HCT116 (cell line): ENCODE data around the gene PIGW. TPM values are rescaled to one million over a fixed set of nuclear protein-coding genes. Genes with fewer than 3 reads are reported as not detected.

Source experiments
- ATAC-seq: fragments of 200-7000 bp; cut with Tn5 transposase; 2 replicates; pipeline ENCODE4 v1.9.1; 2020; ENCODE audit warnings: mild to moderate bottlenecking, moderate library complexity
- BruUV-seq: library from RNA; stranded (reverse); fragments of 400-500 nt; replicated peaks from 2 replicates; lab custom pipeline; 2021; lab: Mats Ljungman, UMichigan
- CTCF ChIA-PET: fragments of 300-600 bp; sonication (Branson Sonifier 250); formaldehyde crosslinking; loops from one replicate; lab custom pipeline; 2021; ENCODE audit warnings: antibody characterized with exemption; lab: Charles Lee
- POLR2A ChIA-PET: fragments of 300-600, 350-600 bp; sonication (Branson Sonifier 250); formaldehyde crosslinking; loops from one replicate; lab custom pipeline; 2021; ENCODE audit warnings: antibody characterized with exemption; lab: Charles Lee
- RAD21 ChIA-PET, 2 experiments: fragments of 300-600 bp; sonication (Branson Sonifier 250); formaldehyde crosslinking; loops; one replicate each; lab custom pipeline; 2023; ENCODE audit warnings: low total read pairs in 2 of 2; ENCODE audit not compliant: uncharacterized antibody in 2 of 2, unreplicated experiment in 2 of 2, low non-redundant PET in 1 of 2; lab: Charles Lee
- DNase-seq: peaks from one replicate; pipeline ENCODE4 v3.0.0-alpha.2; 2010; ENCODE audit warnings: low read depth, low spot score
- H2AFZ ChIP-seq: fragments of 200-600 bp; shearing (Covaris generic), sonication (generic); 2 replicates; pipeline ENCODE4 v1.6.1; 2017; ENCODE audit warnings: low read depth, mixed run types, mixed read lengths, antibody characterized with exemption, low read length; ENCODE audit not compliant: poor library complexity, severe bottlenecking
- H3K27ac ChIP-seq: 2 replicates; pipeline ENCODE4 v1.5.1; 2012; ENCODE audit warnings: low read depth, low read length
- H3K27me3 ChIP-seq: fragments of 200-600 bp; sonication (generic); 2 replicates; pipeline ENCODE4 v1.6.1; 2016; ENCODE audit warnings: mixed run types, low read length, mixed read lengths; ENCODE audit not compliant: insufficient read depth
- H3K36me3 ChIP-seq, 2 experiments: fragments of 200-500 bp in 1 of 2; fragments of 200-600 bp in 1 of 2; sonication (Bioruptor generic) in 1 of 2; sonication (generic) in 1 of 2; 2 replicates each; pipeline versions ENCODE4 v1.5.1 to v1.6.1; 2014 to 2016; ENCODE audit warnings: low read length in 2 of 2, inconsistent platforms in 1 of 2, mixed read lengths in 1 of 2, mixed run types in 1 of 2; ENCODE audit not compliant: insufficient read depth in 2 of 2, control insufficient read depth in 1 of 2
- H3K4me1 ChIP-seq, 2 experiments: fragments of 200-600 bp in 1 of 2; sonication (generic) in 1 of 2; 2 replicates each; pipeline versions ENCODE4 v1.5.1 to v1.6.1; 2012 to 2017; ENCODE audit warnings: low read length in 2 of 2, inconsistent platforms in 1 of 2, mild to moderate bottlenecking in 1 of 2, mixed read lengths in 1 of 2, mixed run types in 1 of 2, moderate library complexity in 1 of 2; ENCODE audit not compliant: insufficient read depth in 2 of 2, control insufficient read depth in 1 of 2
- H3K4me2 ChIP-seq: fragments of 200-600 bp; sonication (generic); 2 replicates; pipeline ENCODE4 v1.6.1; 2017; ENCODE audit warnings: mixed run types, low read length, mixed read lengths
- H3K4me3 ChIP-seq, 2 experiments: fragments of 200-600 bp in 1 of 2; sonication (generic) in 1 of 2; replicated peaks in 1 of 2; 2 replicates each; pipeline ENCODE4 v1.5.1; 2011 to 2016; ENCODE audit warnings: low read length in 2 of 2, control low read depth in 1 of 2, low read depth in 1 of 2, mild to moderate bottlenecking in 1 of 2, mixed read lengths in 1 of 2, mixed run types in 1 of 2
- H3K79me2 ChIP-seq: fragments of 200-600 bp; sonication (generic); 2 replicates; pipeline ENCODE4 v1.6.1; 2017; ENCODE audit warnings: mild to moderate bottlenecking, mixed run types, low read length, moderate library complexity, mixed read lengths; ENCODE audit not compliant: insufficient read depth
- H3K9ac ChIP-seq: fragments of 200-600 bp; sonication (generic); 2 replicates; pipeline ENCODE4 v1.6.1; 2016; ENCODE audit warnings: low read length, mixed read lengths
- H3K9me2 ChIP-seq: fragments of 200-600 bp; sonication (generic), shearing (Covaris generic); 2 replicates; pipeline ENCODE4 v1.6.1; 2017; ENCODE audit warnings: mixed run types, mild to moderate bottlenecking, moderate library complexity; ENCODE audit not compliant: insufficient read depth
- H3K9me3 ChIP-seq, 2 experiments: fragments of 200-500 bp in 1 of 2; fragments of 200-600 bp in 1 of 2; sonication (Bioruptor generic) in 1 of 2; sonication (generic) in 1 of 2; 2 replicates each; pipeline ENCODE4 v1.6.1; 2014 to 2017; ENCODE audit warnings: low read length in 2 of 2, mixed read lengths in 2 of 2, inconsistent platforms in 1 of 2, low read depth in 1 of 2, mild to moderate bottlenecking in 1 of 2, mixed run types in 1 of 2, moderate library complexity in 1 of 2; ENCODE audit not compliant: control insufficient read depth in 1 of 2, insufficient read depth in 1 of 2
- H4K20me1 ChIP-seq: fragments of 200-600 bp; sonication (generic), shearing (Covaris generic); 2 replicates; pipeline ENCODE4 v1.6.1; 2017; ENCODE audit warnings: mixed run types, mild to moderate bottlenecking, moderate library complexity; ENCODE audit not compliant: insufficient read depth
- ATF3 ChIP-seq: IDR thresholded peaks from 2 replicates; pipeline ENCODE4 v1.6.1; 2012
- CBX3 ChIP-seq: IDR thresholded peaks from 2 replicates; pipeline ENCODE4 v1.6.1; 2012; ENCODE audit warnings: low read depth
- CEBPB ChIP-seq: IDR thresholded peaks from 2 replicates; pipeline ENCODE4 v1.6.1; 2012; ENCODE audit warnings: low read depth
- CTCF ChIP-seq, 3 experiments: fragments of 200-600 bp in 1 of 3; sonication (generic) in 1 of 3; IDR thresholded peaks in 2 of 3; conservative IDR thresholded peaks in 1 of 3; 2 replicates each; pipeline ENCODE4 v1.5.1; 2012 to 2017; ENCODE audit warnings: low read depth in 2 of 3, low read length in 2 of 3, antibody characterized with exemption in 1 of 3, borderline replicate concordance in 1 of 3, control low read depth in 1 of 3, mild to moderate bottlenecking in 1 of 3, mixed read lengths in 1 of 3, mixed run types in 1 of 3, moderate library complexity in 1 of 3; ENCODE audit not compliant: insufficient read depth in 1 of 3
- EGR1 ChIP-seq: IDR thresholded peaks from 2 replicates; pipeline ENCODE4 v1.6.1; 2012; ENCODE audit warnings: low read depth
- EZH2 ChIP-seq: fragments of 200-600 bp; sonication (generic); IDR thresholded peaks from 2 replicates; pipeline ENCODE4 v1.6.1; 2017; ENCODE audit warnings: antibody characterized with exemption, mixed run types
- EZH2phosphoT487 ChIP-seq: fragments of 200-600 bp; IDR thresholded peaks from 2 replicates; pipeline ENCODE4 v1.6.1; 2018; ENCODE audit warnings: antibody characterized with exemption, borderline replicate concordance
- FOSL1 ChIP-seq: IDR thresholded peaks from 2 replicates; pipeline ENCODE4 v1.6.1; 2012; ENCODE audit warnings: low read depth
- JUND ChIP-seq: IDR thresholded peaks from 2 replicates; pipeline ENCODE4 v1.6.1; 2012
- POLR2AphosphoS5 ChIP-seq: IDR thresholded peaks from 2 replicates; pipeline ENCODE4 v1.6.1; 2011; ENCODE audit warnings: mild to moderate bottlenecking, low read depth, low read length, moderate library complexity
- RAD21 ChIP-seq: IDR thresholded peaks from 2 replicates; pipeline ENCODE4 v1.6.1; 2012; ENCODE audit warnings: low read depth, mild to moderate bottlenecking
- SIN3A ChIP-seq: IDR thresholded peaks from 2 replicates; pipeline ENCODE4 v1.6.1; 2012; ENCODE audit warnings: low read depth
- SRF ChIP-seq: IDR thresholded peaks from 2 replicates; pipeline ENCODE4 v1.6.1; 2012; ENCODE audit warnings: low read depth
- TCF7L2 ChIP-seq: IDR thresholded peaks from 2 replicates; pipeline ENCODE4 v1.7.0; 2011; ENCODE audit warnings: borderline replicate concordance, inconsistent platforms; ENCODE audit not compliant: insufficient read depth, insufficient read length; ENCODE audit errors: extremely low read depth
- YY1 ChIP-seq: IDR thresholded peaks from 2 replicates; pipeline ENCODE4 v1.6.1; 2011; ENCODE audit warnings: low read length, low read depth, moderate library complexity, mild to moderate bottlenecking; ENCODE audit not compliant: insufficient replicate concordance; ENCODE audit errors: extremely low read depth
- ZFX ChIP-seq: fragments of 450-650 bp; IDR thresholded peaks from 2 replicates; pipeline ENCODE4 v1.6.1; 2017
- ZNF274 ChIP-seq: fragments of 200-500 bp; sonication (Bioruptor generic); IDR thresholded peaks from 2 replicates; pipeline ENCODE4 v1.6.1; 2014; ENCODE audit warnings: mild to moderate bottlenecking, low read depth, low read length, inconsistent platforms
- intact Hi-C: fragments of 100-400 bp; cut with micrococcal nuclease; formaldehyde crosslinking; loops from 2 replicates; pipeline ENCODE4 v1.10.0; 2022
- total RNA-seq: library from RNA; stranded (reverse); gene quantifications from one replicate; pipeline ENCODE4 v1.2.1, GENCODE V29; 2021; ENCODE audit not compliant: unreplicated experiment
- TF ChIP-seq, protein P1 (sequence below): IDR thresholded peaks from 2 replicates; pipeline ENCODE4 v1.6.1; 2012; ENCODE audit warnings: low read depth

Gene PIGW
- total RNA-seq, 1 experiment from 2014 or later, result 16.4 TPM

DNA sequence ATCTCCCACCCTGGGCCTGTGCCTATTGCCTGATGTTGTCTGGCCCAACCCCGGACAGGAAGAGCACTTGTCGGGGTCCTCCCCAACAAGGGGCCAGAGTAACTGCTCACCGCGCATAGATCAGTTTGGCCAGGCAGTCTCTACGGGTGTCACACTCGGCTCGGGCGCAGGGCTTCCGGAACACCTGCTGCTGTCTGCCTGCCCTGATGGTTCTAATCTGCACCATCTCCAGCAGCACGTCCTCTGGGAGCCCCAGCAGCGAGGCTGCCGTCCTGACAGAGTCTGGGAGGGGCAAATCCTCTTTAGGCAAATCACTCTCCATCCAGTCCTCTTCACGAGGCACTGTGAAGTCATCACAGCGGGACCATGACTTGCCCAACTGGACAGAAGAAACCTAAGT lies 24.2 kb upstream of the PIGW start:
- RAD21 ChIA-PET, result no interaction called here
- CTCF ChIA-PET, result no interaction called here

More for the DNA sequence above, 24.2 kb upstream of the PIGW start:
- POLR2A ChIA-PET, result no interaction called here
- H3K9me2 ChIP-seq, result no peaks in the 10 kb centered on the region
- H3K9me3 ChIP-seq, result no peaks in the 10 kb centered on the region
- H3K36me3 ChIP-seq, result peaks cover 34 to 76% of the 10 kb centered on the region in 2 experiments
- no peak for DNase-seq
- intact Hi-C loops, result no loop called here
- H3K27me3 ChIP-seq, result no peaks in the 10 kb centered on the region
- BruUV-seq, result no TSS peak
- no peak overlapping the region for H2AFZ ChIP-seq
- no peaks in the 10 kb centered on the region for H4K20me1 ChIP-seq
- TF ChIP-seq RAD21 (no peak), EGR1 (no peak), EZH2 (no peak), JUND (no peak), ZFX (no peak), CEBPB (no peak), EZH2phosphoT487 (no peak), YY1 (no peak), SIN3A (no peak), POLR2AphosphoS5 (no peak), ZNF274 (no peak), ATF3 (no peak), FOSL1 (no peak), CBX3 (no peak), TCF7L2 (no peak), SRF (no peak), CTCF (IDR thresholded peaks at IDR 0.05 in 2 of 3, conservative IDR thresholded peaks at IDR 0.05 in 1 of 3; ENCODE audit: borderline replicate concordance in 1 of 3, insufficient read depth in 1 of 3, low read depth in 2 of 3, low read length in 2 of 3) (no peak)
- TF ChIP-seq, protein P1, sequence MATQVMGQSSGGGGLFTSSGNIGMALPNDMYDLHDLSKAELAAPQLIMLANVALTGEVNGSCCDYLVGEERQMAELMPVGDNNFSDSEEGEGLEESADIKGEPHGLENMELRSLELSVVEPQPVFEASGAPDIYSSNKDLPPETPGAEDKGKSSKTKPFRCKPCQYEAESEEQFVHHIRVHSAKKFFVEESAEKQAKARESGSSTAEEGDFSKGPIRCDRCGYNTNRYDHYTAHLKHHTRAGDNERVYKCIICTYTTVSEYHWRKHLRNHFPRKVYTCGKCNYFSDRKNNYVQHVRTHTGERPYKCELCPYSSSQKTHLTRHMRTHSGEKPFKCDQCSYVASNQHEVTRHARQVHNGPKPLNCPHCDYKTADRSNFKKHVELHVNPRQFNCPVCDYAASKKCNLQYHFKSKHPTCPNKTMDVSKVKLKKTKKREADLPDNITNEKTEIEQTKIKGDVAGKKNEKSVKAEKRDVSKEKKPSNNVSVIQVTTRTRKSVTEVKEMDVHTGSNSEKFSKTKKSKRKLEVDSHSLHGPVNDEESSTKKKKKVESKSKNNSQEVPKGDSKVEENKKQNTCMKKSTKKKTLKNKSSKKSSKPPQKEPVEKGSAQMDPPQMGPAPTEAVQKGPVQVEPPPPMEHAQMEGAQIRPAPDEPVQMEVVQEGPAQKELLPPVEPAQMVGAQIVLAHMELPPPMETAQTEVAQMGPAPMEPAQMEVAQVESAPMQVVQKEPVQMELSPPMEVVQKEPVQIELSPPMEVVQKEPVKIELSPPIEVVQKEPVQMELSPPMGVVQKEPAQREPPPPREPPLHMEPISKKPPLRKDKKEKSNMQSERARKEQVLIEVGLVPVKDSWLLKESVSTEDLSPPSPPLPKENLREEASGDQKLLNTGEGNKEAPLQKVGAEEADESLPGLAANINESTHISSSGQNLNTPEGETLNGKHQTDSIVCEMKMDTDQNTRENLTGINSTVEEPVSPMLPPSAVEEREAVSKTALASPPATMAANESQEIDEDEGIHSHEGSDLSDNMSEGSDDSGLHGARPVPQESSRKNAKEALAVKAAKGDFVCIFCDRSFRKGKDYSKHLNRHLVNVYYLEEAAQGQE, result no peak
- TF ChIP-seq, all 23 proteins: peak for 0
- H3K9ac ChIP-seq, result no peak overlapping the region
- no peak for ATAC-seq
- no peaks in the 10 kb centered on the region for H3K4me1 ChIP-seq
- no peak overlapping the region for H3K4me2 ChIP-seq
- no peak overlapping the region for H3K4me3 ChIP-seq
- no peak overlapping the region for H3K27ac ChIP-seq
- no peaks in the 10 kb centered on the region for H3K79me2 ChIP-seq
